Activated CD8-positive, alpha-beta memory T cell treated with anti-CD3 and anti-CD28 coated beads, Interleukin-2, amount 50 U/mL, for 1 hour (primary cell): ENCODE results near the gene UGT1A3.

ENCODE experiments used
- DNase-seq: peaks from one replicate; pipeline ENCODE4 v3.0.0-alpha.2; 2020; ENCODE audit errors: extremely low read depth

UGT1A3 gene

DNA sequence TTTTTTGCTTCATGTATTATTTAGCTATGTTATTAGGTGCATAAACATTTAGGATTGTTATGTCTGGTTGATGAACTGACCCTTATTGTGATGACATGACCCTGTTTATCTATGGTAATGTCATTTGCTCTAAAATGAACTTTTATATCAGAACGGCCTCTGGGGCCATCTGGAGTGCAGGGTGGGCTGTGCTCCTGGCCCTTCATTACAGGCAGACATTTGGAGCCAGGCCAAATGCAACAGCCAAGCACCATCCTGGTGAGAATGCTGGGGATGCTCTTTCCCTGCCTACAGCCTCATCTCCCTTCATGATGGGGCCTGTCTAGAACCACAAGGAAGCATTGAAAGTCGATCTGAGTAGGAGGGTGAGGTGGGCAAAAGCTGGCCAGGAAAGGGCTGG is 87.5 kb downstream of the UGT1A3 start:
- no peak for DNase-seq

DNA sequence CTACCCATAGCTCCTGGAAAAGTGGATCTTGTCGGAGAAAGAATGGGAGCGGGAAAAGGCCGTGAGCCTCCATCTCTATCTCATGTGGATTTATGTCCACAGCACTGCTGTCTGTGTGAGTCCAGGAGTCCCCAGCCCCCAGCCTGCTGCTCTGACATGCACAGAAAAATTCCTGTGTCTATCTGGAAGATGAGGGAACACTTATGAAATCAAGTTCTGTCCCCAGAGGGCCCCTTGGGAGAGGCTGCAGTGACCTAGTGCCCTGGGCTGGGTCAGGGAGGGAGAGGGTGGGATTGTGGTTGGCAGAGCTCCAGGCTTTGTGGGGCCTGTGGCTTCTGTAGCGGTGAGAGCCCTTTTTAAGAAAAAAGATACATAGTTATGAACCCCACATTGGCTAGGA is 87.9 kb downstream of the UGT1A3 start:
- DNase-seq, result no peak

DNA sequence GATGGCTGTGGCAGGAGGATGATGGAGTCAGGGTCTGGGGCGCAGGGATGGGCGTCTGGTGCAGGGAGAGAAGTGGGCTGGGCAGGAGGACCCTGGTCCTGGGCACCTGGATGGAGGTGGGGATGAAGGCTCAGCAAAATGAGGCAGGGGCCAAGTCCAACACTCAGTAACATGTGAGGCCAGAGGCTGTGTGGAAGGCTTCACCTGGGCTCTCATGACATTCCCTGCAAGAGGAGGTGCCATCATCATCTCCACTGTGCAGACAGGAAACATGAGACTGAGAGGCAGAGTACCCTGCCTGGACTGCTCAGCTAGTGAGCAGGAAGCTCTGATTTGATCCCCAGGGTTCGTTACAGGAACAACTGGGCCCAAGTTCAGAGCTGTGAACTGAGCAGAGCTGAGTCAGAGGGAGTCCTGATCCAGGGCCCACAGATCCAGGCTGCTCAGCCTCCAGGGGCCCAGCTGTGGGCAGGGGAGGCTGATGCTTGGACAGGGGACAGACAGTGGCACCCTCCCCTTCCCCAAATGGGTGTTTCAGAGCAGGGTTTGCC is 88.6 kb downstream of the UGT1A3 start:
- no peak for DNase-seq

DNA sequence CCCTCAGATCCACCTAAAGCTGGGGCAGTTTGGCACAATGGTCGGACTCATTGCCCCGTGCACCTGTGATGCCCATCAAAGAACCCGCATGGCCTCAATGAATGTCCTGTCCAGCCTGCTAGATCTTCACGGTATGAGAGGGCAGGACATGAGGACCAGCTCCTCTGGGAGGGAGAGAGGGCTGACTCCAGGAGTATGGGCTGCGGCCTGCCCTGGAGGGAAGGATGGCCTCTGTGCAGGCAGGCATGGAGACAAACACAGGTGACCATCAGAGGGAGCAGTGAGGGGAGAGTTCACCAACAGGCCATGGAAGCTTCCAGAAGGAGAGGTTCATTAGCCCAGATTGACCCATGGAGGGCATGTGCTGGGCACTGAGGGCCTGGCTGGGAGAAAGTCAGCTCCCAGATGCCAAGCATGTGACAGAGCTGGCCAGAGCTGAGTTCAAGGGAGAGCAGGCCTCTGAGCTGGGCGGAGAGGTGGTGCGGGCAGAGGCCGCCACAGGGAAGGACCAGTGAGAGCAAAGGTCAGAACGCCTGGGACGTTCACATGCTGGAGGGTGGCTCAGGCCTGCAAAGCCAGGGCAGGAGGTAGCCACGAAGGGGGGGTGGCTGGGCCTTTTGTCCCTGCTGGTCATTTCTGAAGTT is 89.3 kb downstream of the UGT1A3 start:
- no peak for DNase-seq

DNA sequence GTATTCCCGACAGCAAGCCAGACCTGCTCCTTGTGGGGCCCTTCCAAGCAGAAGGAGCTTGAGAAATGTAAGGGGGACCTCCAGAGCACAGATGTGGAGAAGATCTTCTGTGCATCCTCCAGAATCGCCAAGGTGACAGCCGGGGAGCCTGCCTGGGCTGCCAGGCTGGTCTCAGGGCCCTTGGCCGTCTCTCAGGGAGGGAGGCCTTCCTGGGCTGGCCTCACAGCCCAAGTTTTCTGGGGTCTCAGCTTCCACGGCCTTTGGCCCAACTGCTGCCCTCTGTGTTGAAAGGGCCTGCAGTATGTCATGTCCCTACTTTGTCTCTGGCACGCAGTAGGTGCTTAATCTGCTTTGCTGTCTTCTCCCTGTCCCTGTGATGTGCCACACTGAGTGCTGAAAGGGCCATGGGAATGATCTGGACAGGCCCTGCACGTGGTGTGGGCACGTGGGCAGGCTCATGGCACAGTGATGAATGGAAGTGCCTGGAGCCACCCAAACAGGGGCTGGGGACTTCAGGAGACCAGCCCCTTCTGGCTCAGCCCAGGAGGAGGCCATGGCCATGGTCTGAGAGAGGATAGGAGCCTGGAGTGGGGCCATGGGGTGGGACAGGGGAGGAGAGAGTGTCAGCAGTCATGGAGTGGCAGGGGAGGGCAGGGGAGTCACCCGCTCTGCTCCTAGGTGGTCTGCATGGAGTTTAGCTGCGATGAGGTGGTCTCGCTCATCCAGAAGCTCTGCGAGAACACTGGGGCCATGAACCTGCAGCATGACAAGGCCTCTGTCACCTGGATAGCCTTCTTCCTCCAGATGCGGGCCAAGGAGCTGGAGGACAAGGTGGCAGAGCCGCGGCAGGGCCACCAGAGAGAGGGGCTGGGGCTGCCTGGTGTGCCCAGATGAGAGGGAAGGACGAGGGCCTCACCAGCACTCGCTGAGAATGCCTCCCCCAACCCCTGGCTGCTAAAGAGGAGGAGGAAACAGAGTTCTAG is 90.1 kb downstream of the UGT1A3 start:
- DNase-seq, result no peak

DNA sequence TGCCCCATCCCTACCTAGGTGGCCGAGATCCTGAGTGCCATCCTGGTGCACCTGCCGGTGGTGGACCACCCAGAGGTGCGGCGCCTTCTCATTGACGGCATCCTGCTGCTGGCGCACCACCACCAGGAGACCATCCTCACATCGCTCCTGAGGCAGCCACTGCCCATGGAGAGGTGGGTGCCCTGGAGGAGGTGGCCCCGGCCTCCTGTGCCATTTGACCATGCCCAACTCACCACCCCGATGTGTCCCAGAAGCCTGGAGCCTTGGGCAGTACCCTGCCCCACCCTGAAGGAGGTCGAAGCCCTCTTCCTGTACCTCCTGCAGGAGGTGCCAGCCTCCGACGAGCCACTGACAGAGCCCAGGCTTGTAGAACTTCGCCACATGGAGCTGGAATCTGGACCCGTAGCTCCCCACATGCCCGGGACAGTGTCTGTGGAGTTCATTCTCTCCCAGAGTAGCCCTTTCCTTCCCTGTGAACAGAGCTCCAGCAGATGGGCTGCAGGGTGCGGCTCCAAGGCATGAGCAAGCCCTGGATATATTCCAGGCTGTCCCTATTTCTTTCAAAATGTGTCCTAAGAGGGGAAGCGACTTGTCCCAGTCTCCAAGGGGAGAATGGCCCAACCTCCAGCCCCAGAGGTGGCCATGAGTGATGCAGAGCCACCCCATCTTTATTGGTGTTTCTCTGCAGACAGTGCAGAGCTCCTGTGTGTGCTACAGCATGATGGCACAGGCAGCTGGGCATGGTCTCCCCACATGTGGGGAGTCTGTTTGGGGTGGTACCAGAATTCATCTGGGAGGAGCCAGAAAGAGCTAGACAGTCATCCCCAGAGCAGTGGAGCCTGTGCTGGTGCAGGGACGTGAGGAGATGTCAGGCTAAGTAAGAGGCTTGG is 91.3 kb downstream of the UGT1A3 start:
- DNase-seq, result no peak

DNA sequence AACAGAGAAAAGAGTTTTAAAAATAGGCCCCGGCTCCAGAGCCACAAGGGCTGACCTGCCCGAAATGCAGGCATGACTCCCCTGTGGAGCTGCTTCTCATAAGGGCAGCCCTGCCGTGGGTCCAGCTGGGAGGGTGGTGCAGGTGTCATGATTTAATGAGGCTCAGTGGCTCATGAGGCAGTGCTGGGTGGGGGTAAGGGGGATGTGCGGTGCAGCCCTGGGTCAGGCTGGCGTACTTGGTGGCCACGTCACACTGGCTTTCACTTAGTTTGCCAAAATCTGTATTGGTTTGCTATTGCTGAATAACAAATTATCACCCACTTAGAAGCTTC is 91.9 kb downstream of the UGT1A3 start:
- no peak for DNase-seq

DNA sequence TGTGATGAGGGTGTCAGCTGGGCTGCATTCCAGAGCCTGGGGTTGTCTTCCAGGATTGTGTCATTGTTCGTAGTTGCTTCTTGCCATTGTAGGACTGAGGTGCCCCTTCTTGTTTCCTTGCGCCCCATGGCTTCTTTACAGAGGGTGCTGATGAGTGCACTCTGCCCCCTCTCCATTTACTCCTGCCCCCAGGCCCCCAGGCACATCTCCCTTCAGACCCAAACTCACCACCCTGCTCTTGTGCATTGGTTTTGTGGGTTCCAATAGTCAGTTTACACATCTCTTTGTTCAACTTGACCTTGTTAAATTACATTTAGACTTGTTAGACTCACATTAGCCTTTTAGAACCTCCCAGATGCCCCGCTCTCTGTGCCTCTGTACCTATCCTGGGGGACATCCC is 92.4 kb downstream of the UGT1A3 start:
- no peak for DNase-seq

DNA sequence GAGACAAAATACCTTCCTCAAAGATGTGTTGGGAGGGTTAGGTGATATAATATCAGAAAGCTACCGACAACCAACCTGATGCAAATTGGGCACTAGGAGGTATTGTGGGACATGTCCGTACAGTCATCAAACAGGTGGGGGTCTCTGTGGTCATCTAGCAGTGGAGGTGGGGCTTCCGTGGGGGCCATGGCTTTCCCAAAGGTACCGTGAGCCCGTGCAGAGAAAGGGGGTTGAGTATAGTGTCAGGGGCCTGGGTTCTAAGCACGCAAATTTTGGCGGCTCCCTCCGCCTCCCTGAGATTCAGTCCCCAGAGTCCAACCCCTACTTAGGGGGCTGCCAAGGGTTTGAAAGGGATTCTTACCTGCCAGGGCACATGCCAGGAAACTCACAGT is 92.9 kb downstream of the UGT1A3 start:
- no peak for DNase-seq

DNA sequence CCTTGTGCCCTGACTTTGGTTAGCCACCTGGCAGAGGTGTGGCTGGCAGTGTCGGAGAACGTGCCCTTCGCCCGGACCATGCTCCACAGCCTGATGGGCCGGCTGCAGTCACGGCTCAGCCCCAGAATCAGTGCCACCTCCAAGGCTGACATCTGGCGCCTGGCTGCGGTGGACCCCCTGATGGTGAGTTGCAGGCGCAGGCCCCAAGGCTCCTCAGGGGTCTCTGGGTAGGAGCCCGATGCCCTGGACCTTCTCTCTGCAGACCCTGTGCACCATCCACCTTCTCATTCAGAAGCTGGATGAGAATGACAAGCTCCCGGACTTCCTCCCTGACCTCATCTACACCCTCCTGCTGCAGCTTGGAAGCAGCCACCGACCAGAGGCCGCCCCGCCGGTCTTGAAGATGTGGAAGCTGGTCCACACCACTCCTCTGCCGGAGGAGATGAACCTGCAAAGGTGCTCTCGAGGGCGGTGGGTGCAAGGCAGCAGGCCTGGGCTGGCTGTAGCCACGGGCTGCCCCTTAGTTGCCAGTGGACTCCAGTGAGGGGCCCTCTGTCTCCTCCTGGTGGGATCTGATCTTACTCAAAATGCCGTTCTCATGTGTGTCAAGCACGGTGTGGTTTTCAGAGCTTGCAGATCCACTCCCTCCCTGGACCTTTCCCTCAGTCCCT is 93.4 kb downstream of the UGT1A3 start:
- no peak for DNase-seq
